Astrocyte (in vitro differentiated cells and primary cell): ENCODE measurements around the gene HLF. TPM values are rescaled to one million over a fixed set of nuclear protein-coding genes. Genes with fewer than 3 reads are reported as not detected.
A peak's percentile ranks its signal among the peaks of the same experiment; 100 is the strongest.

Experiments used
- DNase-seq: peaks from one replicate; pipeline ENCODE4 v3.0.0-alpha.2; 2010; ENCODE audit warnings: low read depth
- FAIRE-seq: peaks from 2 replicates; lab custom pipeline; 2011; peaks lifted over from hg19 to GRCh38; lab: Jason Lieb, UNC
- H2AFZ ChIP-seq: 2 replicates; pipeline ENCODE4 v1.6.0; 2012; ENCODE audit warnings: low read depth, low read length, inconsistent platforms
- H3K27ac ChIP-seq: 2 replicates; pipeline ENCODE4 v1.5.1; 2011; ENCODE audit warnings: low read depth, low read length, inconsistent platforms
- H3K27me3 ChIP-seq: 2 replicates; pipeline ENCODE4 v1.6.0; 2011; ENCODE audit warnings: low read length, inconsistent platforms; ENCODE audit not compliant: insufficient read depth
- H3K36me3 ChIP-seq: 2 replicates; pipeline ENCODE4 v1.5.1; 2011; ENCODE audit warnings: low read length, inconsistent platforms; ENCODE audit not compliant: insufficient read depth
- H3K4me1 ChIP-seq: 2 replicates; pipeline ENCODE4 v1.5.1; 2011; ENCODE audit warnings: low read length, inconsistent platforms; ENCODE audit not compliant: insufficient read depth
- H3K4me2 ChIP-seq: 2 replicates; pipeline ENCODE4 v1.6.0; 2012; ENCODE audit warnings: low read length, inconsistent platforms
- H3K4me3 ChIP-seq: 2 replicates; pipeline ENCODE4 v1.5.1; 2011; ENCODE audit warnings: low read depth, mild to moderate bottlenecking, low read length, inconsistent platforms; ENCODE audit not compliant: insufficient read depth
- H3K79me2 ChIP-seq: 2 replicates; pipeline ENCODE4 v1.6.0; 2012; ENCODE audit warnings: mild to moderate bottlenecking, low read length, inconsistent platforms; ENCODE audit not compliant: insufficient read depth
- H3K9ac ChIP-seq: 2 replicates; pipeline ENCODE4 v1.6.0; 2012; ENCODE audit warnings: mild to moderate bottlenecking, low read length, inconsistent platforms
- H3K9me3 ChIP-seq: 2 replicates; pipeline ENCODE4 v1.5.1; 2012; ENCODE audit warnings: low read depth, mild to moderate bottlenecking, low read length, inconsistent platforms; ENCODE audit not compliant: insufficient read depth
- H4K20me1 ChIP-seq: 2 replicates; pipeline ENCODE4 v1.6.0; 2012; ENCODE audit warnings: low read length, inconsistent platforms; ENCODE audit not compliant: insufficient read depth
- H3K27ac Mint-ChIP-seq: one replicate; pipeline ENCODE4 v1.8.0; 2021; ENCODE audit warnings: mild to moderate bottlenecking, mixed read lengths; ENCODE audit not compliant: unreplicated experiment
- H3K27me3 Mint-ChIP-seq: one replicate; pipeline ENCODE4 v1.8.0; 2021; ENCODE audit warnings: low read depth, mixed read lengths; ENCODE audit not compliant: unreplicated experiment
- H3K36me3 Mint-ChIP-seq: one replicate; pipeline ENCODE4 v1.8.0; 2021; ENCODE audit warnings: low read depth, mixed read lengths; ENCODE audit not compliant: unreplicated experiment
- H3K4me1 Mint-ChIP-seq: one replicate; pipeline ENCODE4 v1.8.0; 2021; ENCODE audit warnings: low read depth, mixed read lengths; ENCODE audit not compliant: unreplicated experiment
- H3K4me3 Mint-ChIP-seq: one replicate; pipeline ENCODE4 v1.8.0; 2021; ENCODE audit warnings: mild to moderate bottlenecking, moderate library complexity, mixed read lengths; ENCODE audit not compliant: unreplicated experiment
- H3K9me3 Mint-ChIP-seq: one replicate; pipeline ENCODE4 v1.8.0; 2021; ENCODE audit warnings: mild to moderate bottlenecking, mixed read lengths; ENCODE audit not compliant: unreplicated experiment
- EZH2 ChIP-seq: IDR thresholded peaks from 2 replicates; pipeline ENCODE4 v1.6.1; 2012; ENCODE audit warnings: mild to moderate bottlenecking, low read length, inconsistent platforms; ENCODE audit not compliant: insufficient read depth
- total RNA-seq: library from RNA; stranded (reverse); gene quantifications from 2 replicates; pipeline ENCODE4 v1.2.1, GENCODE V29; 2021
- TF ChIP-seq, protein P1 (sequence below): IDR thresholded peaks from 2 replicates; pipeline ENCODE4 v1.5.1; 2011; ENCODE audit warnings: low read depth, mild to moderate bottlenecking, inconsistent platforms, low read length, moderate library complexity; ENCODE audit not compliant: insufficient read depth

Gene HLF
- total RNA-seq, 1 donor from 2014 or later = not detected

DNA sequence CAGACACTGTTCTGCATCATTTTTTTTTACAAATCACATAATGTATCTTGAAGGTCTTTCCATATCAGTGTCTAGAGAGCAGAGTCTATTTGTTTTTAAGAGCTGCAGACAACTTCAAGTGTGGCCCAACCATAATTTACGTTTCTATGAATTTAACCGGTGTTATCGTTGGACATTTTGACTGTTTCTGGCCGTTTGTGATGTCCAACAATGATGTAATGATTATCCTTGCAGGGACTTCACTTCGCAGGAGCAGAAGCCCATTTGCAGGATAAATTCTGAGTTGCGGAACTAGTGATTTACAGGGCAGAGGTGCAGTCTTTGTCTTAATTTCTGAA lies 26.9 kb upstream of the HLF start:
- Histone ChIP-seq H3K36me3 (no peaks in the 10 kb centered on the region), H3K9ac (peak overlapping the region; percentile 56), H3K4me2 (peak overlapping the region; percentile 90), H4K20me1 (no peaks in the 10 kb centered on the region), H3K9me3 (no peaks in the 10 kb centered on the region), H3K79me2 (no peaks in the 10 kb centered on the region), H3K27ac (no peak overlapping the region), H3K4me1 (peaks cover 4% of the 10 kb centered on the region), H2AFZ (peak overlapping the region; percentile 76), H3K4me3 (peak overlapping the region; percentile 66), H3K27me3 (peaks cover 12% of the 10 kb centered on the region)
- Mint-ChIP-seq H3K27me3 (peaks cover 7% of the 10 kb centered on the region), H3K4me3 (peak overlapping the region; percentile 71), H3K9me3 (no peaks in the 10 kb centered on the region), H3K4me1 (no peaks in the 10 kb centered on the region), H3K36me3 (no peaks in the 10 kb centered on the region), H3K27ac (no peak overlapping the region)
- no peak for TF ChIP-seq EZH2
- TF ChIP-seq, protein P1, sequence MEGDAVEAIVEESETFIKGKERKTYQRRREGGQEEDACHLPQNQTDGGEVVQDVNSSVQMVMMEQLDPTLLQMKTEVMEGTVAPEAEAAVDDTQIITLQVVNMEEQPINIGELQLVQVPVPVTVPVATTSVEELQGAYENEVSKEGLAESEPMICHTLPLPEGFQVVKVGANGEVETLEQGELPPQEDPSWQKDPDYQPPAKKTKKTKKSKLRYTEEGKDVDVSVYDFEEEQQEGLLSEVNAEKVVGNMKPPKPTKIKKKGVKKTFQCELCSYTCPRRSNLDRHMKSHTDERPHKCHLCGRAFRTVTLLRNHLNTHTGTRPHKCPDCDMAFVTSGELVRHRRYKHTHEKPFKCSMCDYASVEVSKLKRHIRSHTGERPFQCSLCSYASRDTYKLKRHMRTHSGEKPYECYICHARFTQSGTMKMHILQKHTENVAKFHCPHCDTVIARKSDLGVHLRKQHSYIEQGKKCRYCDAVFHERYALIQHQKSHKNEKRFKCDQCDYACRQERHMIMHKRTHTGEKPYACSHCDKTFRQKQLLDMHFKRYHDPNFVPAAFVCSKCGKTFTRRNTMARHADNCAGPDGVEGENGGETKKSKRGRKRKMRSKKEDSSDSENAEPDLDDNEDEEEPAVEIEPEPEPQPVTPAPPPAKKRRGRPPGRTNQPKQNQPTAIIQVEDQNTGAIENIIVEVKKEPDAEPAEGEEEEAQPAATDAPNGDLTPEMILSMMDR = no peak
- FAIRE-seq = no peak
- no peak for DNase-seq

DNA sequence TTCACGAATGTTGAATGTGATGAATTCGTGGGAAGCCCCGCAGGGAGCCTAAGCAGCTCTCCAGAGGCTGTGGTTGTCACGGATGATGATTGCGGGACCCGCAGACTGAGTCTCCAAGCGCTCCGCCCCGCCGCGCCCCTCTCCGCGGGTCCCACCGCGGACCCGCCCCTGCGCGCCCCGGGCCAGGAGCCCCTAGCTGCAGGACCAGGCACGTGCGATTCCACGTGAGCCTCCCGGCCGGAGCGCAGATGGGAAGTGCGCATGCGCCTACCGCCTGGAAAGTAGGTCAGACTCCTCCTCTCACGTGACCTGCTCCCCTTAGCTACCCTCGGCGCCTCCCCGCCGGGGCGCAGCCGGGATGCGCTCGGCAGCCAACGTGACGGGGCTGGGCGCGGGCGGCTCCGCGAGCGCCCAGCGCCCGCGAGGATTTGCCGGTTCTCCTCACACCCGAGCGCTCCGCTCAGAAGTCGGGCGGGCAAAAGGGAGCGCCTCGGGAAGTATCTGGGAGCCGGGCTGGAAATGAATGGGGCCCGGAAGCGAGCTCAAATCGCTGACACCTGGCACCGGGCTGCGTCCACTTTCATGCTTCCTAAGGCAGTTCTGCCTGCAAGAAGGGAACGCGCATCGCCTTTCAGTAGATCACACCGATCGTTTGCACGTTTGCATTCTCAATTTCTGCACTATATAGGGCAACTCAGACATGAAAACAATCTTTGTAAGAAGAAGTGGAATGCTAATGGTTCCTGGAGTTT lies 26.4 kb upstream of the HLF start:
- Histone ChIP-seq H3K9ac (peak overlapping the region; percentile 56), H2AFZ (peak overlapping the region; percentile 76), H4K20me1 (no peaks in the 10 kb centered on the region), H3K9me3 (no peaks in the 10 kb centered on the region), H3K27ac (no peak overlapping the region), H3K4me3 (peak overlapping the region; percentile 66), H3K4me2 (peak overlapping the region; percentile 90), H3K4me1 (peaks cover 4% of the 10 kb centered on the region), H3K79me2 (no peaks in the 10 kb centered on the region), H3K27me3 (peaks cover 12% of the 10 kb centered on the region), H3K36me3 (no peaks in the 10 kb centered on the region)
- Mint-ChIP-seq H3K9me3 (no peaks in the 10 kb centered on the region), H3K4me3 (peak overlapping the region; percentile 91), H3K27ac (no peak overlapping the region), H3K4me1 (no peaks in the 10 kb centered on the region), H3K27me3 (peaks cover 7% of the 10 kb centered on the region), H3K36me3 (no peaks in the 10 kb centered on the region)
- FAIRE-seq = no peak
- peak; percentile 70 for DNase-seq
- TF ChIP-seq, protein P1 = no peak
- no peak for TF ChIP-seq EZH2

DNA sequence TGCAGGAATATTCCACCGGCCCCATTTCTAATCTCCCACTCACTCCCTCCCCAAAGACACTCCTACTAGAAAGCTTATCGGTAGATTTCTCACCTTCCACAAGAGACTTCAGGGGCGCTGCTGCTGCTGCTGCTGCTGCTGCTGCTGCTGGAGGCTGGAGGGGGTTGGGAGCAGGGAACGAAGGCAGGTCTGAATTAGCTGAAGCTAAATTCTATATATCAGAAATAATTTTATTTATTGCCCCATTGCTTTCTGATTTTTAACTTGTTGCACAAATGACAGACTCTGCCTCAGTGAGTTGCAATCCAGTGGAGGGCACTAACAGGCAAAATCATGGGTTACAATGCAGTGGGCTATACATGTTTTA lies 25.8 kb upstream of the HLF start:
- Histone ChIP-seq H3K4me3 (peak overlapping the region; percentile 66), H3K9ac (peak overlapping the region; percentile 56), H3K27ac (no peak overlapping the region), H3K36me3 (no peaks in the 10 kb centered on the region), H2AFZ (peak overlapping the region; percentile 76), H4K20me1 (no peaks in the 10 kb centered on the region), H3K4me2 (peak overlapping the region; percentile 90), H3K4me1 (peaks cover 4% of the 10 kb centered on the region), H3K9me3 (no peaks in the 10 kb centered on the region), H3K27me3 (peaks cover 12% of the 10 kb centered on the region), H3K79me2 (no peaks in the 10 kb centered on the region)
- FAIRE-seq (no peak), DNase-seq (no peak)
- no peaks in the 10 kb centered on the region for H3K4me1 Mint-ChIP-seq
- no peaks in the 10 kb centered on the region for H3K9me3 Mint-ChIP-seq
- H3K27me3 Mint-ChIP-seq = peaks cover 7% of the 10 kb centered on the region
- H3K27ac Mint-ChIP-seq = no peak overlapping the region
- no peaks in the 10 kb centered on the region for H3K36me3 Mint-ChIP-seq
- H3K4me3 Mint-ChIP-seq = peak overlapping the region; percentile 91
- no peak for TF ChIP-seq EZH2
- TF ChIP-seq, protein P1 = no peak
